Liver (tissue), 3 donors: ENCODE data around the gene CA10.

Experiments used
- CTCF ChIP-seq: fragments of 150-350 bp; IDR thresholded peaks from 2 replicates; pipeline ENCODE4 v1.5.1; 2017; ENCODE audit warnings: improper control_type of control experiment, low read depth, low read length; ENCODE audit not compliant: missing input control
- HNF4G ChIP-seq: IDR thresholded peaks from 2 replicates; pipeline ENCODE4 v1.6.1; 2016; ENCODE audit warnings: antibody characterized with exemption
- MAX ChIP-seq: IDR thresholded peaks from 2 replicates; pipeline ENCODE4 v1.6.1; 2016; ENCODE audit warnings: antibody characterized with exemption
- RXRA ChIP-seq, 2 donors: IDR thresholded peaks; 2 replicates each; pipeline ENCODE4 v1.6.1; 2017 to 2018; ENCODE audit warnings: antibody characterized with exemption in 2 of 2, mild to moderate bottlenecking in 1 of 2
- donor health status: healthy.
- donor health status: healthy.

GRCh38 chr17:51802544-51802943 lies 356.0 kb downstream of the CA10 start:
- TF ChIP-seq CTCF, result no peak
- no peak for TF ChIP-seq HNF4G
- TF ChIP-seq RXRA (IDR thresholded peaks at IDR 0.05), result no peak
- no peak for TF ChIP-seq MAX
